ENCODE measurements around the gene FBXL13. TPM values are rescaled to one million over a fixed set of nuclear protein-coding genes. Genes with fewer than 3 reads are reported as not detected.

FBXL13 gene
- total and polyA plus RNA-seq, 2 of the 8 experiments (the other 6 are each of a cell fraction or from before 2014, with no cell fraction given), result 1.2 to 2.8 TPM

DNA sequence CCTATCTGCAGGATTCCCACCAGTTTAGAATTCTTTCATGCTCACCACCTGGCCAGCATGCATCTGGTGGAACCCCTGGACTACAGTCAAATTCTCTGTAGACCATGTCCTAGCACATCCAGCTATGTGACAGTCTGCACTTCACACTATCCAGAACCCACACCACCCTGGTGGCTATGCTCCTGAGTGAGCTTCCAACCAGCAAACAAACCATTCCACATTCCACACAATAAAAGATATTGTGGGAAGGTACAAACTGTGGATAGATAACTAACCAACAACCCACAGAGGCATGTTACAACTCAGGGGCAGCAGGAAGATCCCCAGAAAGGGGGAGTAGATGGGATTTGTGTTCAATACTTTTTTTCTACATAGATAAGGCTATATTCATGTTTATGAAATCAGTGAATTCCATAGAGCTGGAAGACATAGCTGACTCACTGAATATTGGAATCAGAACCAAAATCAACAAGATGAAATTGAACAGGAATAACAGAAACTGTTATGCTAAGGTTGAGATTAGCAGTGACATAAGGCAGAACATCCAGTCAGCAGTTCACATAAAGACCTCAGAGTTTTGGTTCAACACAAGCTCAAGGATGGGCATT lies 89.3 kb downstream of the FBXL13 start (continued):
- TF ChIP-seq, protein P1, sequence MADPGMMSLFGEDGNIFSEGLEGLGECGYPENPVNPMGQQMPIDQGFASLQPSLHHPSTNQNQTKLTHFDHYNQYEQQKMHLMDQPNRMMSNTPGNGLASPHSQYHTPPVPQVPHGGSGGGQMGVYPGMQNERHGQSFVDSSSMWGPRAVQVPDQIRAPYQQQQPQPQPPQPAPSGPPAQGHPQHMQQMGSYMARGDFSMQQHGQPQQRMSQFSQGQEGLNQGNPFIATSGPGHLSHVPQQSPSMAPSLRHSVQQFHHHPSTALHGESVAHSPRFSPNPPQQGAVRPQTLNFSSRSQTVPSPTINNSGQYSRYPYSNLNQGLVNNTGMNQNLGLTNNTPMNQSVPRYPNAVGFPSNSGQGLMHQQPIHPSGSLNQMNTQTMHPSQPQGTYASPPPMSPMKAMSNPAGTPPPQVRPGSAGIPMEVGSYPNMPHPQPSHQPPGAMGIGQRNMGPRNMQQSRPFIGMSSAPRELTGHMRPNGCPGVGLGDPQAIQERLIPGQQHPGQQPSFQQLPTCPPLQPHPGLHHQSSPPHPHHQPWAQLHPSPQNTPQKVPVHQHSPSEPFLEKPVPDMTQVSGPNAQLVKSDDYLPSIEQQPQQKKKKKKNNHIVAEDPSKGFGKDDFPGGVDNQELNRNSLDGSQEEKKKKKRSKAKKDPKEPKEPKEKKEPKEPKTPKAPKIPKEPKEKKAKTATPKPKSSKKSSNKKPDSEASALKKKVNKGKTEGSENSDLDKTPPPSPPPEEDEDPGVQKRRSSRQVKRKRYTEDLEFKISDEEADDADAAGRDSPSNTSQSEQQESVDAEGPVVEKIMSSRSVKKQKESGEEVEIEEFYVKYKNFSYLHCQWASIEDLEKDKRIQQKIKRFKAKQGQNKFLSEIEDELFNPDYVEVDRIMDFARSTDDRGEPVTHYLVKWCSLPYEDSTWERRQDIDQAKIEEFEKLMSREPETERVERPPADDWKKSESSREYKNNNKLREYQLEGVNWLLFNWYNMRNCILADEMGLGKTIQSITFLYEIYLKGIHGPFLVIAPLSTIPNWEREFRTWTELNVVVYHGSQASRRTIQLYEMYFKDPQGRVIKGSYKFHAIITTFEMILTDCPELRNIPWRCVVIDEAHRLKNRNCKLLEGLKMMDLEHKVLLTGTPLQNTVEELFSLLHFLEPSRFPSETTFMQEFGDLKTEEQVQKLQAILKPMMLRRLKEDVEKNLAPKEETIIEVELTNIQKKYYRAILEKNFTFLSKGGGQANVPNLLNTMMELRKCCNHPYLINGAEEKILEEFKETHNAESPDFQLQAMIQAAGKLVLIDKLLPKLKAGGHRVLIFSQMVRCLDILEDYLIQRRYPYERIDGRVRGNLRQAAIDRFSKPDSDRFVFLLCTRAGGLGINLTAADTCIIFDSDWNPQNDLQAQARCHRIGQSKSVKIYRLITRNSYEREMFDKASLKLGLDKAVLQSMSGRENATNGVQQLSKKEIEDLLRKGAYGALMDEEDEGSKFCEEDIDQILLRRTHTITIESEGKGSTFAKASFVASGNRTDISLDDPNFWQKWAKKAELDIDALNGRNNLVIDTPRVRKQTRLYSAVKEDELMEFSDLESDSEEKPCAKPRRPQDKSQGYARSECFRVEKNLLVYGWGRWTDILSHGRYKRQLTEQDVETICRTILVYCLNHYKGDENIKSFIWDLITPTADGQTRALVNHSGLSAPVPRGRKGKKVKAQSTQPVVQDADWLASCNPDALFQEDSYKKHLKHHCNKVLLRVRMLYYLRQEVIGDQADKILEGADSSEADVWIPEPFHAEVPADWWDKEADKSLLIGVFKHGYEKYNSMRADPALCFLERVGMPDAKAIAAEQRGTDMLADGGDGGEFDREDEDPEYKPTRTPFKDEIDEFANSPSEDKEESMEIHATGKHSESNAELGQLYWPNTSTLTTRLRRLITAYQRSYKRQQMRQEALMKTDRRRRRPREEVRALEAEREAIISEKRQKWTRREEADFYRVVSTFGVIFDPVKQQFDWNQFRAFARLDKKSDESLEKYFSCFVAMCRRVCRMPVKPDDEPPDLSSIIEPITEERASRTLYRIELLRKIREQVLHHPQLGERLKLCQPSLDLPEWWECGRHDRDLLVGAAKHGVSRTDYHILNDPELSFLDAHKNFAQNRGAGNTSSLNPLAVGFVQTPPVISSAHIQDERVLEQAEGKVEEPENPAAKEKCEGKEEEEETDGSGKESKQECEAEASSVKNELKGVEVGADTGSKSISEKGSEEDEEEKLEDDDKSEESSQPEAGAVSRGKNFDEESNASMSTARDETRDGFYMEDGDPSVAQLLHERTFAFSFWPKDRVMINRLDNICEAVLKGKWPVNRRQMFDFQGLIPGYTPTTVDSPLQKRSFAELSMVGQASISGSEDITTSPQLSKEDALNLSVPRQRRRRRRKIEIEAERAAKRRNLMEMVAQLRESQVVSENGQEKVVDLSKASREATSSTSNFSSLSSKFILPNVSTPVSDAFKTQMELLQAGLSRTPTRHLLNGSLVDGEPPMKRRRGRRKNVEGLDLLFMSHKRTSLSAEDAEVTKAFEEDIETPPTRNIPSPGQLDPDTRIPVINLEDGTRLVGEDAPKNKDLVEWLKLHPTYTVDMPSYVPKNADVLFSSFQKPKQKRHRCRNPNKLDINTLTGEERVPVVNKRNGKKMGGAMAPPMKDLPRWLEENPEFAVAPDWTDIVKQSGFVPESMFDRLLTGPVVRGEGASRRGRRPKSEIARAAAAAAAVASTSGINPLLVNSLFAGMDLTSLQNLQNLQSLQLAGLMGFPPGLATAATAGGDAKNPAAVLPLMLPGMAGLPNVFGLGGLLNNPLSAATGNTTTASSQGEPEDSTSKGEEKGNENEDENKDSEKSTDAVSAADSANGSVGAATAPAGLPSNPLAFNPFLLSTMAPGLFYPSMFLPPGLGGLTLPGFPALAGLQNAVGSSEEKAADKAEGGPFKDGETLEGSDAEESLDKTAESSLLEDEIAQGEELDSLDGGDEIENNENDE (IDR thresholded peaks at IDR 0.05; ENCODE audit: insufficient replicate concordance, low read length), result no peak
- TF ChIP-seq CBX8 (IDR thresholded peaks at IDR 0.05; ENCODE audit: borderline replicate concordance, low read depth, low read length), result no peak

Data from H1 (cell line).